Measurements from ENCODE around the gene CFAP251. TPM values are rescaled to one million over a fixed set of nuclear protein-coding genes. Genes with fewer than 3 reads are reported as not detected.
A peak's percentile ranks its signal among the peaks of the same experiment; 100 is the strongest.

CFAP251 gene
- total RNA-seq, 1 donor from 2014 or later = 0.99 TPM

DNA sequence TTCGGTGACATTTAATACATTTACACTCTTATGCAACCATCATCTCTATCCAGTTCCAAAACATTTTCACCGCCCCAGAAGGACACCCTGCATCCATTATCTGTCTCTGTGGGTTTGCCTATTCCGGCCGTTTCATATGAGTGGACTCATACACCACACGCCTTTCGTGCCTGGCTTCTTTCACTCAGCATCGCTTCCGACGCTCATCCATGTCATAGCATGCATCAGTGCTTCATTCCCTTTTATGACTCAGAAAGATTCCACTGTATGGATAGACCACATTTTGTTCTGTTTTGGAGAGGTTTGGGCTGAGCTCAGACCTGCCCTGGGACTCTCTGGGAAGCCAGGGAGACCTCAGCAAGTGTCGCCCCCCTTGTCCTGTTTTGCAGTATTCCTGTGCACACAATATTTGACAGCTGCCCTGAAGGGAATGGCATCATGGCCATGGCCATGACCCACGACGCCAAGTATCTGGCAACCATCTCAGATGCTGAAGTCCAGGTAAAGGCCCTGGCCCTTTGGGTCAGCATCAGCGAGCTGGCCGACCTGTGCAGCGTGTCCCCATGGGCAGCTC lies 23.8 kb downstream of the CFAP251 start:
- no peak for DNase-seq (ENCODE audit: low read depth)

DNA sequence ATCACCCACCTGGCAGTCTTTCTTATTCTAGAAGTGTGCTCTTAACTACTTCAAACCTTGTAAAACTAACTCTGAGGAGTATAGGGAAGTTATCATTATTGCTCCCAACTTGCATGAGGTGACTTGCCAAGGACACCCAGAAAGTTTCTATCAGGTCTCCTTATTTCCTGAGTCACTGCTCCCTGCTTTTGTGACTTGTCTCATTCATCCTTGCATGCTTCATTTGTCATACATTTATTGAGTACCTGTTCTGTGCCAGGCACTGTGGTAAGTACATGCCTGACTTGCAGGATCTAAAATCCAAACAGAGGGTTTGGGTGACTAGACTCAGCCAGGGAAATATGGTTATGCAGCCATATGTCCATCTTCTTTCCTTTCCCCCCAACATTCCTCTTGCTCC lies 25.5 kb downstream of the CFAP251 start:
- DNase-seq (ENCODE audit: low read depth) = no peak

DNA sequence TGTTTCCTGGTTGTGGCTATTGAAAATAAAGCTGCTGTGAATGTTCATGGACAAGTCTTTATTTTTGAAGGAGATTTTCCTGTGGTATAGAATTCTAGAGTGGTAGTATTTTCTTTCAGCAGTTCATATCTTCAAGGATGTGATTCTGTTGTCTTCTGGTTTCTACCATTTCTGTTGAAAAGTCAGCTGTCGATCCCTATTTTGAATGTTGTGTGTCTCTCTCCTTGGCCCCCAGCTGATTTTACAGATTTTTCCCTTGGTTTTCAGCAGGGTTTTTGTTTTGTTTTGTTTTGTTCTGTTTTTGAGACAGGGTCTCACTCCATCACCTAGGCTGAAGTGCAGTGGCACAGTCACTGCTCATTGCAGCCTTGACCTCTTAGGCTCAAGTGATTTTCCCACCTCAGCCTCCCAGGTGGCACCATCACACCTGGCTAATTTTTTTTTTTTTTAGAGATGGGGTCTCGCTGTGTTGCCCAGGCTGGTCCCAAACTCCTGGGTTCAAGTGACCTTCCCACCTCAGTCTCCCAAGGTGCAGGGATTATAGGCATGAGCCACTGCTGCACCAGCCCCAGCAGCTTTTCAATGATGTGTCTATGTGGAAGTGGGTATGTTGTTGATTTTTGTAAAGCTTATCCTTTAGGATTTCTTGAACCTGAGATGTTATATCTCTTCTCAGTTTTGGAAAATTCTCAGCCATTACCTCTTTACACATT lies 28.1 kb downstream of the CFAP251 start:
- no peak for DNase-seq (ENCODE audit: low read depth)

GRCh38 chr12:121947981-121948380 lies 29.6 kb downstream of the CFAP251 start:
- no peak for DNase-seq (ENCODE audit: low read depth)

DNA sequence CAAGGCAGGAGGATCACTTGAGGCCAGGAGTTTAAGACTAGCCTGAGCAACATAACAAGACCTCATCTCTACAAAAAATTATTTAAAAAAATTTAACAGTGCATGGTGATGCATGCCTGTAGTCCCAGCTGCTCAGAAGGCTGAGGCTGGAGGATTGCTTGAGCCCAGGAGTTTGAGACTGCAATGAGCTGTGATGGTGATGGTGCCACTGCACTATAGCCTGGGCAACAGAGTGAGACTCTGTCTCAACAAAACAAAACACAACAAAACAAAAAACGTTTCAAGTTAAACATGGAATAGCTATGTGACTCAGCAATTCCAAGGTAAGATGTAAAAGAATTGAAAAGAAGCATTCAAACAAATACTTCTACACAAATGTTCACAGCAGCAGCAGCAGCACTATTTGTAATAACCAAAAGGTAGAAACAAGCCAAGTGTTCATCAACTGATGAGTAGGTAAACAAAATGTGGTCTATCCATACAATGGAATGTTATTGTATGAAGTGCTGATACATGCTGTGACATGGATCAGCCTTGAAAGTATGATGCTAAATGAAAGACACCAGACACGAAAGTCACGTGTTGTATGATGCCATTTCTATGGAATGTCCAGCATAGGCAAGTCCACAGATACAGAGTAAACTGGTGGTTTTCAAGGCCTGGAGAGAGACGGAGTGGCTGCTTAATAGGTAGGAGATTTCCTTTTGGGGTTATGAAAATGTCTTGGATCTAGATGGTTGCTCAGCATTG lies 31.4 kb downstream of the CFAP251 start:
- DNase-seq (ENCODE audit: low read depth) = peak; percentile 63

- DNase-seq (ENCODE audit: low read depth) = no peak
Measured at GRCh38 chr12:121953117-121953692, 34.8 kb downstream of the CFAP251 start.

- DNase-seq (ENCODE audit: low read depth) = no peak
Measured at GRCh38 chr12:121953695-121954094, 35.3 kb downstream of the CFAP251 start.

DNA sequence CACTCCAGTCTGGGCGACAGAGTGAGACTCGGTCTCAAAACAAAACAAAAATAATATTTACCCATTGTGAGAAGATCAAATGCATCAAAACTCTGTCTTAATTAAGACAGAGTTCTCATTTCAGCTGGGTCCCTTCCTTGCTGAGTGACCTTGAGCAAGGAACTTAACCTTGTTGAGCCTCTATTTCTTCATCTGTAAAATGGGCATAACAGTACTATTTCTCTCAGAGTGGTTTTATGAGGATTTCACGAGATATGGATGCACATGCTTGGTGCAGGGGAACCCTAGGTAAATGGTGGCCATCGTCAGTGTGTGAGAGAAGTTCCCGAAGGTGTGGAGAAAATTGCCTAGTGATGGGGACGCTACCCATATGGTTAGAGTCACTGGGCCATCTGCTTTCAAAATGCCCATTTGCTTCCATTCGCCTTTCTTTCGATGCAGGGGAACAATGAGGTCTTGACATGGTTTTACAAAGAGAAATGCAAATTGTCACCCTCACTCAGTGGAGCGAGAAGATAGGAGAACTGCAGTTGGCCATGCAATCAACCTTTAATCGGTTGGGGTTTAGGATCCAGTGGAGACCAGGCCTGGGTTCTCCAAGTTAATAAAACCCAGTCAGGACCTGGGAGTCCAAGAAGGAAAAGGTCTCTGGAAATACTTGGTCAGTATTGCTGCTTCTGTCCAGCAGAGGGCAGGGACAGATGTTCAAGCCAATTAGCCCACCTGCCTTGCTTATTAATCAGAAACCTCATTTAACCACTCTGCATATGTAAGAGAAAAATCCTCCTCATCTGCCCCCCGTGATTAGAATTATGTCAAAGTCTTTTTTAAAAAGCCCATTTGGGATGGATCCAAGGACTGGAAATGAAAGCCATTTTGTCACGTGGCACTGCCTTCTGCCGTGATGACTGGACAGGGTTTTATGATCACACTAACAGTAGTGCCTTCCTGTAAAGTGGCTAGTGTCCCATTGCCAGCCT lies 37.2 kb downstream of the CFAP251 start:
- DNase-seq (ENCODE audit: low read depth) = no peak

- DNase-seq (ENCODE audit: low read depth) = peak; percentile 50
Measured at GRCh38 chr12:121957861-121958515, 39.6 kb downstream of the CFAP251 start.

- DNase-seq (ENCODE audit: low read depth) = no peak
Measured at GRCh38 chr12:121958541-121959240, 40.3 kb downstream of the CFAP251 start.

DNA sequence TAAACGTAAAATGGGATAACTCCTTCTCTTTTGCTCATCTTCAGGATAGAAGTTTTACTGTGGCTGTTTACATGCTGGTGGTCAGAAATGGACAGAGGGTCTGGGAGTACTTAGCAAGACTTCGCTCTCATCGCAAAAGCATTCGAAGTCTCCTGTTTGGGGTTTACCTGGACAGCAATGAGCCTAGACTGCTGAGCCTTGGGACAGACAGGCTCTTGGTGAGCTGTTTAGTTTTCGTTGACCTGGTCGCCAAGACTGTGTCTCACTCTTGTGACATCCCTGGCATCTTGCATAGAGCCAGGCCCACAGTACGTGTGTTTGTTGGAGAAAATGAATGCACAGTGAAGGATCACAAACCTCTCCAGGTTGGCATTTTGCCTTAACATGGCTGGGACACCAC lies 42.1 kb downstream of the CFAP251 start:
- no peak for DNase-seq (ENCODE audit: low read depth)

- DNase-seq (ENCODE audit: low read depth) = no peak
Measured at GRCh38 chr12:121961195-121961879, 42.9 kb downstream of the CFAP251 start.

DNA sequence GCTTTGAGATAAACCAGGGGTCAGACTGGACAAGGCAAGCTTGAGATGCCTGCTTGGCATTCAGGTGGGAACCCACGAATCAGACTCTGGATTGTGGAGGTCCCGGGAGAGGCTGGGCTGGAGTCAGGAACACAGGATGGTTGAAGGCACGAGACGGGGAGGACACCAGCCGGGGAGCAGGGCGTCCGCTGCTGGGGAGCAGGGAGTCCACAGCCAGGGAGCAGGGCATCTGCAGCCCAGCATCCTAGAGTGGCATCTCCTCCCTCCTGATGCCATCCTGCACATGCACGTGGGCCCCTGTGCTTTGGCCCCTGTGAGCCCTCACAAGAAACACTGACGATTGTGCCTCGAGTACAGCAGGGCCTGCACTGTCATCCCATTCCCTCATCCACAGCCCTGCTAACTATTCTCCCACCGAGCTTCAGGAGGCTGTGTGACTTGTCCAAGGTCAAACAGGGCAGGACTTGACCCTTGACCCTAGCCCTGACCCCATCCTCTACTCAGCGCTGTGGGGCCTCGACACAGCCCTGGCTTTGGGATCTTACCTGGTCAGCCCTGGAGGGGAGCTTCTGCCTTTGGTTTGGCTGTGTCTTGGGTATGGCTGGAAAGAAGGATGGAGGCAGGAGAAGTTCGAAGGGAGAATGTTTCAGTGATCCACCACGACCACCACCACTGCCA lies 45.1 kb downstream of the CFAP251 start:
- DNase-seq (ENCODE audit: low read depth) = no peak

- DNase-seq (ENCODE audit: low read depth) = peak; percentile 57
Measured at GRCh38 chr12:121964813-121965643, 46.6 kb downstream of the CFAP251 start.

GRCh38 chr12:121966959-121967358 lies 48.6 kb downstream of the CFAP251 start:
- DNase-seq (ENCODE audit: low read depth) = peak; percentile 52

DNA sequence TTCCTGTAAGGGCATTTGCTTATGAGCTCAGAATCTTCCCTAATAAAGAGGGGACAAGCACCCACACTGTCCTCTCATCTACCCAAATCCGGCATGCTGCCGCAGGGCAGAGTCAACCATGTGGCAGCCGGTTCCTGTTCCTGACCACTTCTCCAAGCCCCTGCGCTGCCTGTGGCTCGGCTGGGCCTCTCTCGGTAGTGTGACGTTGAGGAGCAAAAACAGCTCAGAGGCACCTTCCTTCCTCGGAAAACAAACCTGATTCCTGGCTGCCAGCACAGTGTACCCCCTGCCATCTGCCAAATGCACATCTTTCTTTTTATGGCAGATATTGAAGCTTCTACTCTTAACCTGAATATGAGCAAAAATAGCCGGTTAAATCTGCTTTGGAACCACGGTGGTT lies 50.5 kb downstream of the CFAP251 start:
- no peak for DNase-seq (ENCODE audit: low read depth)

GRCh38 chr12:121969726-121970125 lies 51.3 kb downstream of the CFAP251 start:
- DNase-seq (ENCODE audit: low read depth) = no peak

Measured in myocyte (in vitro differentiated cells).